Ishikawa (cell line): ENCODE measurements around the gene FGF14.

Source experiments
- CEBPB ChIP-seq: IDR thresholded peaks from 2 replicates; pipeline ENCODE4 v1.6.1; 2012
- CREB1 ChIP-seq: IDR thresholded peaks from 2 replicates; pipeline ENCODE4 v1.6.1; 2012; ENCODE audit warnings: low read depth
- EGR1 ChIP-seq: IDR thresholded peaks from 2 replicates; pipeline ENCODE4 v1.6.1; 2012
- EP300 ChIP-seq: IDR thresholded peaks from 2 replicates; pipeline ENCODE4 v1.6.1; 2012; ENCODE audit warnings: borderline replicate concordance
- FOXM1 ChIP-seq: IDR thresholded peaks from 2 replicates; pipeline ENCODE4 v1.6.1; 2012; ENCODE audit warnings: low read depth, borderline replicate concordance
- MAX ChIP-seq: IDR thresholded peaks from 2 replicates; pipeline ENCODE4 v1.6.1; 2012
- NFIC ChIP-seq: IDR thresholded peaks from 2 replicates; pipeline ENCODE4 v1.6.1; 2012
- RAD21 ChIP-seq: IDR thresholded peaks from 2 replicates; pipeline ENCODE4 v1.6.1; 2012; ENCODE audit warnings: low read depth
- REST ChIP-seq: IDR thresholded peaks from 2 replicates; pipeline ENCODE4 v1.6.1; 2012; ENCODE audit warnings: low read depth, mild to moderate bottlenecking
- TAF1 ChIP-seq: IDR thresholded peaks from 2 replicates; pipeline ENCODE4 v1.6.1; 2012; ENCODE audit warnings: low read depth, mild to moderate bottlenecking
- TCF12 ChIP-seq: IDR thresholded peaks from 2 replicates; pipeline ENCODE4 v1.6.1; 2012; ENCODE audit warnings: low read depth
- TEAD4 ChIP-seq: IDR thresholded peaks from 2 replicates; pipeline ENCODE4 v1.6.1; 2012
- USF1 ChIP-seq: IDR thresholded peaks from 2 replicates; pipeline ENCODE4 v1.6.1; 2012
- YY1 ChIP-seq: IDR thresholded peaks from 2 replicates; pipeline ENCODE4 v1.6.1; 2012; ENCODE audit warnings: low read depth
- ZBTB7A ChIP-seq: IDR thresholded peaks from 2 replicates; pipeline ENCODE4 v1.6.1; 2012; ENCODE audit warnings: low read depth

Gene FGF14

GRCh38 chr13:101739382-101740178 is 662.3 kb downstream of the FGF14 start:
- TF ChIP-seq YY1 (no peak), EGR1 (no peak), CREB1 (no peak), TEAD4 (no peak), USF1 (no peak)

GRCh38 chr13:101738336-101738735 is 663.5 kb downstream of the FGF14 start:
- no peak for TF ChIP-seq FOXM1
- TF ChIP-seq USF1: no peak
- no peak for TF ChIP-seq TAF1
- TF ChIP-seq EP300: no peak
- no peak for TF ChIP-seq ZBTB7A
- no peak for TF ChIP-seq RAD21
- TF ChIP-seq TEAD4: no peak
- no peak for TF ChIP-seq CEBPB
- no peak for TF ChIP-seq MAX
- no peak for TF ChIP-seq TCF12
- no peak for TF ChIP-seq CREB1

- no peak for TF ChIP-seq TAF1
- no peak for TF ChIP-seq EP300
These were observed 665.3 kb downstream of the FGF14 start for GRCh38 chr13:101736566-101736965.

- TF ChIP-seq ZBTB7A: no peak
- no peak for TF ChIP-seq TAF1
- TF ChIP-seq USF1: no peak
- TF ChIP-seq NFIC: no peak
- TF ChIP-seq FOXM1: no peak
These were observed 671.3 kb downstream of the FGF14 start for GRCh38 chr13:101730420-101731000.

GRCh38 chr13:101728615-101729014 is 673.2 kb downstream of the FGF14 start:
- TF ChIP-seq YY1 (no peak), CEBPB (no peak), TEAD4 (no peak), RAD21 (no peak), TAF1 (no peak), USF1 (no peak), FOXM1 (no peak), MAX (no peak), CREB1 (no peak), REST (no peak), TCF12 (no peak), ZBTB7A (no peak), EP300 (no peak), EGR1 (no peak)

GRCh38 chr13:101728021-101728420 is 673.8 kb downstream of the FGF14 start:
- TF ChIP-seq YY1 (no peak), TEAD4 (no peak), EGR1 (no peak), NFIC (no peak), TCF12 (no peak), EP300 (no peak), RAD21 (no peak), REST (no peak), USF1 (no peak), CREB1 (no peak), TAF1 (no peak), MAX (no peak), FOXM1 (no peak)
